GM23338 (cell line): ENCODE measurements around the gene RIC8B. TPM values are rescaled to one million over a fixed set of nuclear protein-coding genes. Genes with fewer than 3 reads are reported as not detected.

ENCODE experiments used
- ATAC-seq: fragments of 200-7000 bp; cut with Tn5 transposase; 3 replicates; pipeline ENCODE4 v1.9.1; 2020
- DNase-seq: peaks from one replicate; pipeline ENCODE4 v3.0.0-alpha.2; 2015; ENCODE audit warnings: low spot score
- H2AFZ ChIP-seq: fragments of 200-600 bp; sonication (generic); 2 replicates; pipeline ENCODE4 v1.8.0; 2016; ENCODE audit warnings: antibody characterized with exemption, mild to moderate bottlenecking, moderate library complexity
- H3F3A ChIP-seq: fragments of 200-600 bp; sonication (generic); replicated peaks from 2 replicates; pipeline ENCODE4 v1.8.0; 2017; ENCODE audit warnings: antibody characterized with exemption, mixed run types, low read depth
- H3K27ac ChIP-seq: fragments of 200-600 bp; sonication (generic); 2 replicates; pipeline ENCODE4 v1.6.1; 2016; ENCODE audit warnings: low read depth
- H3K27me3 ChIP-seq: fragments of 200-600 bp; sonication (generic); 2 replicates; pipeline ENCODE4 v1.8.0; 2016; ENCODE audit warnings: mild to moderate bottlenecking, mixed run types, moderate library complexity; ENCODE audit not compliant: insufficient read depth
- H3K36me3 ChIP-seq: fragments of 200-600 bp; sonication (generic); 2 replicates; pipeline ENCODE4 v1.8.0; 2016; ENCODE audit warnings: mild to moderate bottlenecking; ENCODE audit not compliant: insufficient read depth
- H3K4me1 ChIP-seq: fragments of 200-600 bp; sonication (generic); 2 replicates; pipeline ENCODE4 v1.8.0; 2016; ENCODE audit warnings: mild to moderate bottlenecking, moderate library complexity; ENCODE audit not compliant: insufficient read depth
- H3K4me2 ChIP-seq: fragments of 200-600 bp; sonication (generic); 2 replicates; pipeline ENCODE4 v1.7.1; 2017; ENCODE audit warnings: mixed run types
- H3K4me3 ChIP-seq: fragments of 200-600 bp; sonication (generic); 2 replicates; pipeline ENCODE4 v1.6.1; 2016; ENCODE audit warnings: mixed run types
- H3K79me2 ChIP-seq: fragments of 200-600 bp; sonication (generic); replicated peaks from 2 replicates; pipeline ENCODE4 v1.8.0; 2017; ENCODE audit warnings: mild to moderate bottlenecking; ENCODE audit not compliant: insufficient read depth
- H3K9me2 ChIP-seq: fragments of 200-600 bp; sonication (generic); 2 replicates; pipeline ENCODE4 v1.8.0; 2017; ENCODE audit not compliant: insufficient read depth
- H4K20me1 ChIP-seq: fragments of 200-600 bp; sonication (generic); replicated peaks from 2 replicates; pipeline ENCODE4 v1.8.0; 2017; ENCODE audit warnings: mild to moderate bottlenecking; ENCODE audit not compliant: insufficient read depth
- H3K27ac Mint-ChIP-seq: 2 replicates; pipeline ENCODE4 v1.8.0; 2020; ENCODE audit warnings: inconsistent platforms, mild to moderate bottlenecking, moderate library complexity, mixed read lengths
- H3K27me3 Mint-ChIP-seq: 3 replicates; pipeline ENCODE4 v1.8.0; 2022; ENCODE audit warnings: low read depth, mild to moderate bottlenecking, moderate library complexity, mixed read lengths, inconsistent platforms; ENCODE audit not compliant: insufficient read depth, poor library complexity
- H3K36me3 Mint-ChIP-seq: 3 replicates; pipeline ENCODE4 v1.8.0; 2021; ENCODE audit warnings: low read depth, mild to moderate bottlenecking, inconsistent platforms, moderate library complexity, mixed read lengths
- H3K4me1 Mint-ChIP-seq: 3 replicates; pipeline ENCODE4 v1.8.0; 2020; ENCODE audit warnings: mild to moderate bottlenecking, inconsistent platforms, mixed read lengths
- H3K4me3 Mint-ChIP-seq: 3 replicates; pipeline ENCODE4 v1.8.0; 2021; ENCODE audit warnings: moderate library complexity, mild to moderate bottlenecking, inconsistent platforms, mixed read lengths
- H3K9me3 Mint-ChIP-seq: 3 replicates; pipeline ENCODE4 v1.8.0; 2020; ENCODE audit warnings: moderate library complexity, mild to moderate bottlenecking, inconsistent platforms, mixed read lengths
- CREB1 ChIP-seq: fragments of 250-450 bp; sonication (Bioruptor Pico); IDR thresholded peaks from 2 replicates; pipeline ENCODE4 v1.5.0; 2020; ENCODE audit warnings: low read depth, mild to moderate bottlenecking, moderate library complexity
- ETS1 ChIP-seq: IDR thresholded peaks from 2 replicates; pipeline ENCODE4 v1.6.1; 2016; ENCODE audit warnings: antibody characterized with exemption
- EZH2 ChIP-seq: fragments of 200-600 bp; sonication (generic); IDR thresholded peaks from one replicate; pipeline ENCODE4 v1.8.0; 2017; ENCODE audit warnings: antibody characterized with exemption, mild to moderate bottlenecking, low read depth; ENCODE audit not compliant: unreplicated experiment
- EZH2phosphoT487 ChIP-seq: fragments of 200-600 bp; sonication (generic); IDR thresholded peaks from one replicate; pipeline ENCODE4 v1.8.1; 2018; ENCODE audit warnings: antibody characterized with exemption; ENCODE audit not compliant: unreplicated experiment
- JUNB ChIP-seq: IDR thresholded peaks from one replicate; pipeline ENCODE4 v1.6.1; 2016; ENCODE audit warnings: antibody characterized with exemption; ENCODE audit not compliant: unreplicated experiment
- NANOG ChIP-seq: IDR thresholded peaks from 2 replicates; pipeline ENCODE4 v1.6.1; 2016; ENCODE audit warnings: antibody characterized with exemption, borderline replicate concordance
- POLR2AphosphoS5 ChIP-seq: IDR thresholded peaks from 2 replicates; pipeline ENCODE4 v1.6.1; 2016; ENCODE audit warnings: antibody characterized with exemption, low read depth
- STAT1 ChIP-seq: IDR thresholded peaks from one replicate; pipeline ENCODE4 v1.6.1; 2016; ENCODE audit warnings: antibody characterized with exemption; ENCODE audit not compliant: unreplicated experiment
- polyA plus RNA-seq: library from polyadenylated mRNA; unstranded; fragments of >200 nt; fragmentation: Nextera tagmentation; extraction: Ambion mirVana; gene quantifications from 2 replicates; pipeline ENCODE4 v1.2.1, GENCODE V29; 2016
- total RNA-seq: library from RNA; depleted of rRNA; stranded (reverse); fragments of >200 nt; shearing (Covaris generic); gene quantifications from 2 replicates; pipeline ENCODE4 v1.2.3, GENCODE V29; 2014
- TF ChIP-seq, protein P1 (sequence below): fragments of 250-450 bp; sonication (Bioruptor Pico); IDR thresholded peaks from 2 replicates; pipeline ENCODE4 v1.5.0; 2020; ENCODE audit warnings: mild to moderate bottlenecking, moderate library complexity
- TF ChIP-seq, protein P2 (sequence below), 2 experiments: fragments of 200-600 bp in 1 of 2; sonication (generic) in 1 of 2; conservative IDR thresholded peaks; 2 replicates each; pipeline versions ENCODE4 v1.5.1 to v1.6.1; 2016 to 2017; ENCODE audit warnings: antibody characterized with exemption in 2 of 2, low read depth in 2 of 2, mild to moderate bottlenecking in 2 of 2, moderate library complexity in 1 of 2

Gene RIC8B
- total and polyA plus RNA-seq, 2 experiments from 2014 or later = 12.3 to 25.5 TPM

- Mint-ChIP-seq H3K27ac (no peak overlapping the region), H3K36me3 (no peaks in the 10 kb centered on the region), H3K4me1 (peaks cover 47% of the 10 kb centered on the region), H3K27me3 (peaks cover 5% of the 10 kb centered on the region), H3K9me3 (no peaks in the 10 kb centered on the region), H3K4me3 (no peak overlapping the region)
- H3K4me1 ChIP-seq = peaks cover 33% of the 10 kb centered on the region
- H3K4me2 ChIP-seq = no peak overlapping the region
- no peak overlapping the region for H3K4me3 ChIP-seq
- no peak for DNase-seq
- no peaks in the 10 kb centered on the region for H3K9me2 ChIP-seq
- TF ChIP-seq STAT1 = no peak
- TF ChIP-seq EZH2 = no peak
- no peaks in the 10 kb centered on the region for H3K36me3 ChIP-seq
- no peak overlapping the region for H3K27ac ChIP-seq
- H3K27me3 ChIP-seq = no peaks in the 10 kb centered on the region
- H3K79me2 ChIP-seq = no peaks in the 10 kb centered on the region
- H2AFZ ChIP-seq = no peak overlapping the region
- H3F3A ChIP-seq = no peaks in the 10 kb centered on the region
- ATAC-seq = no peak
- H4K20me1 ChIP-seq = no peaks in the 10 kb centered on the region
Measured at GRCh38 chr12:106744600-106744999, 29.9 kb upstream of the RIC8B start.

DNA sequence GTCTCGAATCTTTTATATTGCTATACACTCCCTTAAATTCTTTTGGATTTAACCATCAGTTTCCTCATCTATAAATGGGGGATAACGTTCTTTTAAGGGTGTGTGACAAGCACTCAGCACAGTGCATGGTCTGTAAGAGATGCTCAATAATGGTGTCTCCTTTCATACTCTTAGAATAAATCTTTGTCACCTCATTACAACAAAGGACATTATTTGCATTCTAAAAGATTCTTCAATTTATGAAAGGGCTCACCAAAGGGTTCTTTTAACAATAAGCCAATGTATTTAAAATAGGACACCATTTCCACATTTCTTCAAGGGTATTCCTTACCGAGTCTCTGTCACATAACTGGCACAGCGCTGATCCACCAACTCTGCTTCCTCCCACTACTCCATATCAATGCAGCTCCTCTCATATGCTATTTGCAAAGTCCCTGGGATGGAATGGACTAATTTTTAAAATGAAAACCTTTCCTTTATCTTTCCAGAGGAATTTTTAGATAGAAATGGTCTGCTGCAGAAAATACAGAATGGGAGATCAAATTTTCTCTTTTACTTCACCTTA, 29.2 kb upstream of the RIC8B start:
- Histone ChIP-seq H3K4me2 (no peak overlapping the region), H3K4me3 (no peak overlapping the region), H4K20me1 (no peaks in the 10 kb centered on the region), H3K27ac (no peak overlapping the region), H3K36me3 (no peaks in the 10 kb centered on the region), H2AFZ (no peak overlapping the region), H3K4me1 (peaks cover 27% of the 10 kb centered on the region), H3K9me2 (no peaks in the 10 kb centered on the region), H3K27me3 (no peaks in the 10 kb centered on the region), H3K79me2 (no peaks in the 10 kb centered on the region), H3F3A (no peaks in the 10 kb centered on the region)
- Mint-ChIP-seq H3K4me3 (no peak overlapping the region), H3K36me3 (no peaks in the 10 kb centered on the region), H3K27ac (no peak overlapping the region), H3K27me3 (peaks cover 5% of the 10 kb centered on the region), H3K4me1 (peaks cover 42% of the 10 kb centered on the region), H3K9me3 (no peaks in the 10 kb centered on the region; the same call in 2 of the 3 replicates)
- ATAC-seq (no peak), DNase-seq (no peak)
- no peak for TF ChIP-seq JUNB
- TF ChIP-seq, protein P1, sequence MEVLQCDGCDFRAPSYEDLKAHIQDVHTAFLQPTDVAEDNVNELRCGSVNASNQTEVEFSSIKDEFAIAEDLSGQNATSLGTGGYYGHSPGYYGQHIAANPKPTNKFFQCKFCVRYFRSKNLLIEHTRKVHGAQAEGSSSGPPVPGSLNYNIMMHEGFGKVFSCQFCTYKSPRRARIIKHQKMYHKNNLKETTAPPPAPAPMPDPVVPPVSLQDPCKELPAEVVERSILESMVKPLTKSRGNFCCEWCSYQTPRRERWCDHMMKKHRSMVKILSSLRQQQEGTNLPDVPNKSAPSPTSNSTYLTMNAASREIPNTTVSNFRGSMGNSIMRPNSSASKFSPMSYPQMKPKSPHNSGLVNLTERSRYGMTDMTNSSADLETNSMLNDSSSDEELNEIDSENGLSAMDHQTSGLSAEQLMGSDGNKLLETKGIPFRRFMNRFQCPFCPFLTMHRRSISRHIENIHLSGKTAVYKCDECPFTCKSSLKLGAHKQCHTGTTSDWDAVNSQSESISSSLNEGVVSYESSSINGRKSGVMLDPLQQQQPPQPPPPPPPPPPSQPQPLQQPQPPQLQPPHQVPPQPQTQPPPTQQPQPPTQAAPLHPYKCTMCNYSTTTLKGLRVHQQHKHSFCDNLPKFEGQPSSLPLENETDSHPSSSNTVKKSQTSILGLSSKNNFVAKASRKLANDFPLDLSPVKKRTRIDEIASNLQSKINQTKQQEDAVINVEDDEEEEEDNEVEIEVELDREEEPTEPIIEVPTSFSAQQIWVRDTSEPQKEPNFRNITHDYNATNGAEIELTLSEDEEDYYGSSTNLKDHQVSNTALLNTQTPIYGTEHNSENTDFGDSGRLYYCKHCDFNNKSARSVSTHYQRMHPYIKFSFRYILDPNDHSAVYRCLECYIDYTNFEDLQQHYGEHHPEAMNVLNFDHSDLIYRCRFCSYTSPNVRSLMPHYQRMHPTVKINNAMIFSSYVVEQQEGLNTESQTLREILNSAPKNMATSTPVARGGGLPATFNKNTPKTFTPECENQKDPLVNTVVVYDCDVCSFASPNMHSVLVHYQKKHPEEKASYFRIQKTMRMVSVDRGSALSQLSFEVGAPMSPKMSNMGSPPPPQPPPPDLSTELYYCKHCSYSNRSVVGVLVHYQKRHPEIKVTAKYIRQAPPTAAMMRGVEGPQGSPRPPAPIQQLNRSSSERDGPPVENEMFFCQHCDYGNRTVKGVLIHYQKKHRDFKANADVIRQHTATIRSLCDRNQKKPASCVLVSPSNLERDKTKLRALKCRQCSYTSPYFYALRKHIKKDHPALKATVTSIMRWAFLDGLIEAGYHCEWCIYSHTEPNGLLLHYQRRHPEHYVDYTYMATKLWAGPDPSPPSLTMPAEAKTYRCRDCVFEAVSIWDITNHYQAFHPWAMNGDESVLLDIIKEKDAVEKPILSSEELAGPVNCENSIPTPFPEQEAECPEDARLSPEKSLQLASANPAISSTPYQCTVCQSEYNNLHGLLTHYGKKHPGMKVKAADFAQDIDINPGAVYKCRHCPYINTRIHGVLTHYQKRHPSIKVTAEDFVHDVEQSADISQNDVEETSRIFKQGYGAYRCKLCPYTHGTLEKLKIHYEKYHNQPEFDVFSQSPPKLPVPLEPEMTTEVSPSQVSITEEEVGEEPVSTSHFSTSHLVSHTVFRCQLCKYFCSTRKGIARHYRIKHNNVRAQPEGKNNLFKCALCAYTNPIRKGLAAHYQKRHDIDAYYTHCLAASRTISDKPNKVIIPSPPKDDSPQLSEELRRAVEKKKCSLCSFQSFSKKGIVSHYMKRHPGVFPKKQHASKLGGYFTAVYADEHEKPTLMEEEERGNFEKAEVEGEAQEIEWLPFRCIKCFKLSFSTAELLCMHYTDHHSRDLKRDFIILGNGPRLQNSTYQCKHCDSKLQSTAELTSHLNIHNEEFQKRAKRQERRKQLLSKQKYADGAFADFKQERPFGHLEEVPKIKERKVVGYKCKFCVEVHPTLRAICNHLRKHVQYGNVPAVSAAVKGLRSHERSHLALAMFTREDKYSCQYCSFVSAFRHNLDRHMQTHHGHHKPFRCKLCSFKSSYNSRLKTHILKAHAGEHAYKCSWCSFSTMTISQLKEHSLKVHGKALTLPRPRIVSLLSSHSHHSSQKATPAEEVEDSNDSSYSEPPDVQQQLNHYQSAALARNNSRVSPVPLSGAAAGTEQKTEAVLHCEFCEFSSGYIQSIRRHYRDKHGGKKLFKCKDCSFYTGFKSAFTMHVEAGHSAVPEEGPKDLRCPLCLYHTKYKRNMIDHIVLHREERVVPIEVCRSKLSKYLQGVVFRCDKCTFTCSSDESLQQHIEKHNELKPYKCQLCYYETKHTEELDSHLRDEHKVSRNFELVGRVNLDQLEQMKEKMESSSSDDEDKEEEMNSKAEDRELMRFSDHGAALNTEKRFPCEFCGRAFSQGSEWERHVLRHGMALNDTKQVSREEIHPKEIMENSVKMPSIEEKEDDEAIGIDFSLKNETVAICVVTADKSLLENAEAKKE = no peak
- TF ChIP-seq EZH2 = no peak
- TF ChIP-seq EZH2phosphoT487 = no peak
- TF ChIP-seq STAT1 = no peak
- TF ChIP-seq NANOG = no peak
- TF ChIP-seq, protein P2, sequence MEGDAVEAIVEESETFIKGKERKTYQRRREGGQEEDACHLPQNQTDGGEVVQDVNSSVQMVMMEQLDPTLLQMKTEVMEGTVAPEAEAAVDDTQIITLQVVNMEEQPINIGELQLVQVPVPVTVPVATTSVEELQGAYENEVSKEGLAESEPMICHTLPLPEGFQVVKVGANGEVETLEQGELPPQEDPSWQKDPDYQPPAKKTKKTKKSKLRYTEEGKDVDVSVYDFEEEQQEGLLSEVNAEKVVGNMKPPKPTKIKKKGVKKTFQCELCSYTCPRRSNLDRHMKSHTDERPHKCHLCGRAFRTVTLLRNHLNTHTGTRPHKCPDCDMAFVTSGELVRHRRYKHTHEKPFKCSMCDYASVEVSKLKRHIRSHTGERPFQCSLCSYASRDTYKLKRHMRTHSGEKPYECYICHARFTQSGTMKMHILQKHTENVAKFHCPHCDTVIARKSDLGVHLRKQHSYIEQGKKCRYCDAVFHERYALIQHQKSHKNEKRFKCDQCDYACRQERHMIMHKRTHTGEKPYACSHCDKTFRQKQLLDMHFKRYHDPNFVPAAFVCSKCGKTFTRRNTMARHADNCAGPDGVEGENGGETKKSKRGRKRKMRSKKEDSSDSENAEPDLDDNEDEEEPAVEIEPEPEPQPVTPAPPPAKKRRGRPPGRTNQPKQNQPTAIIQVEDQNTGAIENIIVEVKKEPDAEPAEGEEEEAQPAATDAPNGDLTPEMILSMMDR (conservative IDR thresholded peaks at IDR 0.05; ENCODE audit: low read depth in 2 of 2) = no peak
- TF ChIP-seq POLR2AphosphoS5 = no peak
- no peak for TF ChIP-seq CREB1 (CRISPR knock-in tag)
- TF ChIP-seq ETS1 = no peak
